Breast epithelium (tissue), 3 donors: ENCODE measurements around the gene GORASP1.

Experiments used
- CTCF ChIP-seq, 3 donors: fragments of 450-650 bp; IDR thresholded peaks; one replicate each; pipeline ENCODE4 v1.5.1; 2016 to 2017; ENCODE audit warnings: antibody characterized with exemption in 3 of 3, mild to moderate bottlenecking in 3 of 3, moderate library complexity in 3 of 3
- POLR2AphosphoS5 ChIP-seq, 3 donors: sonication (generic); formaldehyde crosslinking; IDR thresholded peaks; one replicate each; pipeline ENCODE4 v1.6.1; 2017; ENCODE audit warnings: antibody characterized with exemption in 3 of 3

GRCh38 chr3:39156421-39156820 is 49.0 kb upstream of the GORASP1 start:
- no peak for TF ChIP-seq CTCF (IDR thresholded peaks at IDR 0.05)
- no peak for TF ChIP-seq POLR2AphosphoS5 (IDR thresholded peaks at IDR 0.05)
